Activated naive CD8-positive, alpha-beta T cell (primary cell): ENCODE data around the gene SNX27.
"Not testable (repeated sequence)": the region's sequence is repeated elsewhere in the genome, so short reads cannot be mapped to it uniquely, and the experiment has no call there.

ENCODE experiments used
- H3K27ac Mint-ChIP-seq: one replicate; pipeline ENCODE4 v1.8.0; 2021; ENCODE audit warnings: mixed read lengths
- H3K27me3 Mint-ChIP-seq: one replicate; pipeline ENCODE4 v1.8.0; 2021; ENCODE audit warnings: mixed read lengths
- H3K36me3 Mint-ChIP-seq: one replicate; pipeline ENCODE4 v1.8.0; 2021; ENCODE audit warnings: mixed read lengths
- H3K4me1 Mint-ChIP-seq: one replicate; pipeline ENCODE4 v1.8.0; 2021; ENCODE audit warnings: low read depth, mixed read lengths
- H3K4me3 Mint-ChIP-seq: one replicate; pipeline ENCODE4 v1.8.0; 2021; ENCODE audit warnings: mild to moderate bottlenecking, mixed read lengths
- H3K9me3 Mint-ChIP-seq: one replicate; pipeline ENCODE4 v1.8.0; 2021; ENCODE audit warnings: low read depth, mixed read lengths

The SNX27 gene

DNA sequence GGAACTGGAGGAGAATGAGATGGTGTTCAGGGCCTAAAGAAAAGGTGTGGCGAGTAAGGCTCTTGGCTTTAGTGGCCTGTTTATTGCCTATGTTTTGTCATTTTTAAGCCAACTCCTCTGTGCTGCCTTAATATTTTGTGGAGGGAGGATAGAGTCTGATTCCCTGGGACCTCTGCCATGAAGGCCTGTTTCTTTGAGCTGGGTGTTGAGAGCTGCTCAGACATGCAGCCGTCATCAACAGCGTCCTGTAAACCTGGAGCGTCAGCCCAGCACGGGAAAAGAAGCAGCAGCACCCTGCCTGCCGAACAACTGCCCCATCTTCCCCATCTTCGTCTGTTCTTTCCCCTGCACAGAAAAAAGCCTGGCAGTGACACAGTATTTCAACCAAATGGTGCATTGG is 27.1 kb upstream of the SNX27 start:
- Mint-ChIP-seq H3K27me3 (peaks cover 2% of the 10 kb centered on the region), H3K36me3 (no peaks in the 10 kb centered on the region), H3K27ac (no peak overlapping the region), H3K4me1 (no peaks in the 10 kb centered on the region), H3K4me3 (no peak overlapping the region), H3K9me3 (no peaks in the 10 kb centered on the region)

DNA sequence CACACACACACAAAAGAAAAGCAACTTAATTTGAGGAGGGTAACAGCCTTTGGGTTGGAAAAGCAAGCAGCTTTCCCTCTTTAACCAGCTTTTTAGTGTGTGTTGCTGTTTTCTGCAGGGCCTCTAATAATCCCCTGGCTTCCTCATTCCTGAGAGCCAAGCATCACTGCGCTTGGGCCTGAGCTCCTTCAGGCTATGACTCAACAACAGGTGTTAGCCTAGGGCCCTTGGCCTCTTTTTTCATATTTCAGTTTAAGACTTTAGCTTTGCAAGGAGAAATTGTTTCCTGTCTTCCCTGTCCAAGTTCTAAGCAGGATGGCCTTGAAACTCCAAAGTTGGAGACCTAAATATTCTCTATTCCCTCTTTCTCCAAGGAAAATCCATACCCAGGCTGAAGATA is 26.2 kb upstream of the SNX27 start:
- no peaks in the 10 kb centered on the region for H3K9me3 Mint-ChIP-seq
- H3K4me1 Mint-ChIP-seq, result no peaks in the 10 kb centered on the region
- no peak overlapping the region for H3K27ac Mint-ChIP-seq
- peaks cover 3% of the 10 kb centered on the region for H3K36me3 Mint-ChIP-seq
- no peak overlapping the region for H3K4me3 Mint-ChIP-seq
- peaks cover 5% of the 10 kb centered on the region for H3K27me3 Mint-ChIP-seq

DNA sequence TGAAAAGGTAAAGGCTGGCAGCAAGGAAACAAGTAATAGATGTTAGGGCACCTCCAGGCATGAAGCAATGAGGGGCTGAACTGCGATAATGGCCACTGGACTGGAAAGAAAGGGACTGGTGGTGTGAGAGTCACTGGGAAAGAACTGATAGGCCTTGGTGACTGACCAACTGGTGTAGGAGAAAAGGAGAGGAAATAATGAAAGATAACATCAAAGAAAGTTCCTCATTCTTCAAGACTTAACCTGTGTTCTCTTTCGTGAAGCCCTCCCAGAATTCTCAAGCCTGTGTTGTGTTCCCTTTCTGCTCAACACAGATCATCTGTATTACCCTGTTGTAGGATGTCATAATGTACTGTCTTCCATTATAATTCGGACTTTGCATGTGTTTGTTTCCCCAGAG is 20.9 kb upstream of the SNX27 start:
- no peak overlapping the region for H3K4me3 Mint-ChIP-seq
- peaks cover 7% of the 10 kb centered on the region for H3K4me1 Mint-ChIP-seq
- no peak overlapping the region for H3K27ac Mint-ChIP-seq
- H3K36me3 Mint-ChIP-seq, result peaks cover 3% of the 10 kb centered on the region
- no peaks in the 10 kb centered on the region for H3K9me3 Mint-ChIP-seq
- peaks cover 6% of the 10 kb centered on the region for H3K27me3 Mint-ChIP-seq

DNA sequence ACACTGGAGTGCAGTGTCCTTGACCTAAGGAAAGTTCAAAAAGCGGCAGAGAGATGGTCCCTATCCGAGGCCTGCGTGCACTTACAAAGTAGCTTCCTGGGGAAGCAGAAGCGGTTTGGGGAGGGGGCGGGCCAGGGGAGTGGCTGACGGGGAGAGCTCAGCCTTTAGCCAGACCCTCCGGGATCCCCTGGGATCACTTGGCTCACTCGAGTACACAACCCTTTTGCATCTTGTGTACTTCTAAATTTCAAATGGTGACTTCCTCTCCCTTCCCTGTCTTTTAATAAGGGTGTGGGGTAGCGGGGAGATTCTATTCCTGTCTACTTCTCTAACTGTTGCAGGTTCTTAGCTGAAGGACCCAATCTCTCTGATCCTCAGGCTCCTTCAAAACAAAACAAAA is 18.1 kb upstream of the SNX27 start:
- peak overlapping the region; percentile 70 for H3K4me3 Mint-ChIP-seq
- H3K27ac Mint-ChIP-seq, result no peak overlapping the region
- H3K36me3 Mint-ChIP-seq, result peaks cover 3% of the 10 kb centered on the region
- H3K4me1 Mint-ChIP-seq, result peaks cover 7% of the 10 kb centered on the region
- H3K27me3 Mint-ChIP-seq, result peaks cover 4% of the 10 kb centered on the region
- no peaks in the 10 kb centered on the region for H3K9me3 Mint-ChIP-seq

DNA sequence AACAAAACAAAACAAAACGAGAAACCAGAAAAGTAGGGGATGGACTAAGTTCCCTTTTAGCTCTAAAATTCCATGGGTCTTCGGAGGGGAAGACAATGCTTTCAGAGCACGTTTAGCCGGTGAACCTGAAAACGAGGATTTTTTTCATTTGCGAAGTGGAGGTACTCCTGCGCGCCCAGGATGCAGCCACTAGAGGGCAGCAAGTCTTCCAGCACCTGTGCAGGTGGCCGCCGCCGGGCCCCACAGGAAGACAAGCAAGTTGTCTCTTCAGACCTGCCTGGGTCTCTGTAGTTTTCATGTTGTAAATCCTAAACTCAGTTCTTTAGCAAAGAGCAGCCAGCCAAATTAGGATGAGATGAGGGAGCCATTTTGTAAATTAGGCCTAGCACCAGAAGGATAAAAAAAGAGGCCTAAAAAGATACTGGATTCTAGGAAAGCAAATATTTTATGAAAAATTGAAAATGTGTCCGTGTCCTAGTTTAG is 17.7 kb upstream of the SNX27 start:
- H3K27ac Mint-ChIP-seq, result peak overlapping the region; percentile 3
- peaks cover 7% of the 10 kb centered on the region for H3K4me1 Mint-ChIP-seq
- H3K9me3 Mint-ChIP-seq, result no peaks in the 10 kb centered on the region
- peaks cover 3% of the 10 kb centered on the region for H3K36me3 Mint-ChIP-seq
- peak overlapping the region; percentile 70 for H3K4me3 Mint-ChIP-seq
- H3K27me3 Mint-ChIP-seq, result peaks cover 4% of the 10 kb centered on the region

DNA sequence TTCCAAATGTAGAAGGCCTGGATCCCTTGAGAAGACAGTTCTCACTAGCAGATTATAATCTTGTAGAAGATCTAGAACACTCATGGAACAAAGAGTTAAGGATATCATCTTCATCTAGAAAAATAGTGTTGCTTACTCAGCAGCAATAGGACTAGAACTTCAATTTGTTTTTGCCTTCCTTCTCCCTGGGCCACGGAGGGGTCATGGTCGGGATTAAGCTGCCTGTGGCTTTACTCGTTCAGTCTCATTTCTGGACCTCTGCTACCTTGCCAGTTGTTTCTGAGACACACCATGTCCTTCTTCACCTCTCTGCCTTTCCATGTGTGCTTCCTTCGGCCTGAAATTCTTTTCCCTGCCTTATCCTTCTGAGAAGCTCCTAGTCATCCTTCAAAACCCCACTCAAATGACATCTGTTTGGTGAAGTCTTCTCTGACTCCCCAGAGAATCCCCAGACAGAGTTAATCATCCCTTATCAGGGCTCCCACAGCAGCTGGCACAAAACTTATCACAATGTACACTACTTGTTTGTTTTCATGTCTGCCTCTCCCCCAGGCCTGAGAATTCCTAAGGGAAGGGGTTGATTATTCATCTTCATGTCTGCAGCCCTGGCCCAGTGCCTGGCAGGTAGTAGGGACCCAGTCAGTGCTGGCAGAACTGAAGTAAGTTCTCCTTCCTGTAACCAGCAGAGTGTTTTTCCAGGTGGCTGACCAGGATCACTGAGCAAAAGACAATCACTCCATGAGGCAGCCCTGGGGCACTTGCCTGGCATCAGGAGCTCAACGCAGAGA is 15.5 kb upstream of the SNX27 start:
- no peak overlapping the region for H3K27ac Mint-ChIP-seq
- H3K27me3 Mint-ChIP-seq, result peaks cover 2% of the 10 kb centered on the region
- H3K4me1 Mint-ChIP-seq, result peaks cover 7% of the 10 kb centered on the region
- no peaks in the 10 kb centered on the region for H3K36me3 Mint-ChIP-seq
- H3K4me3 Mint-ChIP-seq, result no peak overlapping the region
- H3K9me3 Mint-ChIP-seq, result no peaks in the 10 kb centered on the region

DNA sequence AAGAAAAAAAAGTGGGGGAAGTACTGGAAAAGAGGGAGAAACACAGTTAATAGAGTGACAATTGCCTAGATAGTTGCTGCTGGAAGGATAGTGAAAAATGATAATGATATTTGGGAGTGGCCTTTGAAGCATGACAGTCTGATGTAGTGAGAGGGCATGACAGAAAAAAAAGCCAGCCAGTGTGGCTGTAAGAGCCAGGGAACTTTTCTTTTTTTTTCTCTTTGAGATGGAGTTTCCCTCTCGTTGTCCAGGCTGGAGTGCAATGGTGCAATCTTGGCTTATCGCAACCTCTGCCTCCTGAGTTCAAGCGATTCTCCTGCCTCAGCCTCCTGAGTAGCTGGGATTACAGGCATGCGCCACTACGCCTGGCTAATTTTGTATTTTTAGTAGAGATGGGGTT is 9.3 kb upstream of the SNX27 start:
- H3K27me3 Mint-ChIP-seq, H3K4me3 Mint-ChIP-seq, H3K36me3 Mint-ChIP-seq, H3K27ac Mint-ChIP-seq, H3K4me1 Mint-ChIP-seq, H3K9me3 Mint-ChIP-seq: not testable (repeated sequence)

DNA sequence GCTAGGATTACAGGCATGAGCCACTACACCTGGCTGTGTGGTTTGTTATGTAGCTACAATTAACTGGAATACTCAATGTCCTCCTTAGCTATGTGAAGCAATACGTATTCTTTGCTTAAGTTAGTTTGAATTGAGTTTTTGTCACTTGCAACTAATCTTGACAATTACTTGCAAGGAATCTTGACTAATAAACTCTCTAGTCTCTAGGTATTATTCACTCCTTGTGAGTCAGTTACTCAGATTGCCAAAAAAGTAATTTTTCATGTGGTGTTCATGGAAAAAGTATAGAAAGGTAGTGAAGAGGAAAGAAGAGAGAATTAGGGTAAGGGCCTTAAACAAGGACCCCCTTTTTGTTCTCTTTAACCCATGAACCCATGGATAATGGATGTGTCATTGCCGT is 7.6 kb upstream of the SNX27 start:
- no peak overlapping the region for H3K27ac Mint-ChIP-seq
- no peaks in the 10 kb centered on the region for H3K4me1 Mint-ChIP-seq
- no peaks in the 10 kb centered on the region for H3K9me3 Mint-ChIP-seq
- H3K27me3 Mint-ChIP-seq, result peaks cover 6% of the 10 kb centered on the region
- H3K4me3 Mint-ChIP-seq, result no peak overlapping the region
- H3K36me3 Mint-ChIP-seq, result no peaks in the 10 kb centered on the region

DNA sequence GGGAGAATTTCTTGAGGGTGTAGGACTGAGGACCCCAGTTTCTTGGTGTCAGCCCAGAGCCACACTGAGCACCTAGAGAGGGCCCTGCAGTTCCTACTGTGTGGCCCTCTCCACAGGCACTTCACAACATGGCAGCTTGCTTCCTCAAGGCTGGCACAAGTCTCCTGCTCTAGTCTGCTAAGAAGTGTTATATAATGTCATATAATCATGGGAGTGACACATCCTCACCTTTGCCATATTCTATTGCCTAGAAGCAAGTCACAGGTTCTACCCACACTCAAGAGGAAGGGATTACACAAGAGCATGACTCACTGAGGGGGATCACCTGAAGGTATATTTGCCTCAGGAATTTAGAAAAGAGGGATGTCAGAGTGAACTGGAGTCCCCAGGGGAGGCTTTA is 5.5 kb upstream of the SNX27 start:
- Mint-ChIP-seq H3K9me3 (no peaks in the 10 kb centered on the region), H3K36me3 (no peaks in the 10 kb centered on the region), H3K4me1 (peaks cover under 1% of the 10 kb centered on the region), H3K27ac (no peak overlapping the region), H3K27me3 (peaks cover 6% of the 10 kb centered on the region), H3K4me3 (no peak overlapping the region)

DNA sequence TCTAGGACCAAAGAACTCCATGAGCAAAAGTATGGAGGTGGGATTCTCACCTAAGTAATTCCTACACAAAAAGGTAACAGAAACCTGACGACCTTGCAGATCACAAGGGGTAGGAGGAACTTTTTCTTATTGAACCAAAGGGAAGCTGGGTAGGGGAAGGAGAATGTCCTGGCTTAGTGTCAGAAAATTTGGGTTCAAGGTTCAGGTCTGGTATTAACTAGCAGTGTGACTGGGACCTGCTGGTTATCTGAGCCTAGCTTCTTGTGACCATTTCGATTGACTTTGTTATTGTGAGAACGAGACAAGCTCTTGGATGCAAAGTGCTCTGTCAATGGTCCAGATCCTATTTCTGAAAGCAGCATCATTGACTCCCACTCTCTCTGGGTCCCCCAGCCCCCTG is 5.0 kb upstream of the SNX27 start:
- H3K9me3 Mint-ChIP-seq, result no peaks in the 10 kb centered on the region
- no peak overlapping the region for H3K4me3 Mint-ChIP-seq
- no peaks in the 10 kb centered on the region for H3K36me3 Mint-ChIP-seq
- H3K27ac Mint-ChIP-seq, result no peak overlapping the region
- H3K4me1 Mint-ChIP-seq, result peaks cover 4% of the 10 kb centered on the region
- peaks cover 6% of the 10 kb centered on the region for H3K27me3 Mint-ChIP-seq

DNA sequence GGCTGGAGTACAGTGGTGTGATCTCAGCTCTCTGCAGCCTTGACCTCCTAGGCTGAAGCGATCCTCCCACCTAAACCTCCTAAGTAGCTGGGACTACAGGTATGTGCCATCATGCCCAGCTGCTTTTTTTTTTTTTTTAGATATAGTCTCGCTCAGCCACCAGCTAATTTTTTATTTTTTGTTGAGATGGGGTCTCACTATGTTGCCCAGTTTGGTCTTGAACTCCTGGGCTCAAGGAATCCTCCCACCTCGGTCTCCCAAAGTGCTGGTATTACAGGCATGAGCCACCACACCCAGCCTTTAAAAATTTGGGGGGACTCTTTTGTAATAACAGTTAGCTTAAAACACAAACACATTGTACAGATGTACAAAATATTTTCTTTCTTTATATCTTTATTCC is 1.7 kb upstream of the SNX27 start:
- H3K9me3 Mint-ChIP-seq, result no peaks in the 10 kb centered on the region
- no peaks in the 10 kb centered on the region for H3K36me3 Mint-ChIP-seq
- no peak overlapping the region for H3K27ac Mint-ChIP-seq
- no peak overlapping the region for H3K4me3 Mint-ChIP-seq
- H3K4me1 Mint-ChIP-seq, result peaks cover 24% of the 10 kb centered on the region
- H3K27me3 Mint-ChIP-seq, result peaks cover 3% of the 10 kb centered on the region

DNA sequence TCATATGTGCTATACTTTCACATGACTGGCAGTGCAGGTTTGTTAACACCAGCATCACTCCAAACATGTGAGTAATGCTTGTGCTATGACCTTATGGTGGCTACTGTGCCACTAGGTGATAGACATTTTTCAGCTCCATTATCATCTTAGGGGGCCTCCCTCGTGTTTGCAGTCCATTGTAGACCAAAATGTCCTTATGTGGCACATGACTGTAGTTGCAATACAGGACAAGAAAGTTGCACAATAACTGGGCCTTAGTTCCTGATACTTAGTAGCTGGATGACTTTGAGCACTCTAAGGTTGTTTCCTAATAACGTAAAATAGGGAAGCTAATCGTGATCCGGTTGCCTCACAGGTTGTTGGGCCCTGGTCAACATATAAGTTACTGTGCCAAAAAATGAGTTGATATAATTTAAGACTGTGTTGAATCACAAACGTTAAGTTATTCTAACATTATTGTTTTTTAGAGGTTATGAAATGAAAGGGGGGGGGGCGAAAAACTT is 511 bp upstream of the SNX27 start:
- no peaks in the 10 kb centered on the region for H3K36me3 Mint-ChIP-seq
- no peaks in the 10 kb centered on the region for H3K9me3 Mint-ChIP-seq
- peak overlapping the region; percentile 88 for H3K27ac Mint-ChIP-seq
- H3K4me1 Mint-ChIP-seq, result peaks cover 36% of the 10 kb centered on the region
- H3K27me3 Mint-ChIP-seq, result peaks cover 3% of the 10 kb centered on the region
- peak overlapping the region; percentile 87 for H3K4me3 Mint-ChIP-seq

DNA sequence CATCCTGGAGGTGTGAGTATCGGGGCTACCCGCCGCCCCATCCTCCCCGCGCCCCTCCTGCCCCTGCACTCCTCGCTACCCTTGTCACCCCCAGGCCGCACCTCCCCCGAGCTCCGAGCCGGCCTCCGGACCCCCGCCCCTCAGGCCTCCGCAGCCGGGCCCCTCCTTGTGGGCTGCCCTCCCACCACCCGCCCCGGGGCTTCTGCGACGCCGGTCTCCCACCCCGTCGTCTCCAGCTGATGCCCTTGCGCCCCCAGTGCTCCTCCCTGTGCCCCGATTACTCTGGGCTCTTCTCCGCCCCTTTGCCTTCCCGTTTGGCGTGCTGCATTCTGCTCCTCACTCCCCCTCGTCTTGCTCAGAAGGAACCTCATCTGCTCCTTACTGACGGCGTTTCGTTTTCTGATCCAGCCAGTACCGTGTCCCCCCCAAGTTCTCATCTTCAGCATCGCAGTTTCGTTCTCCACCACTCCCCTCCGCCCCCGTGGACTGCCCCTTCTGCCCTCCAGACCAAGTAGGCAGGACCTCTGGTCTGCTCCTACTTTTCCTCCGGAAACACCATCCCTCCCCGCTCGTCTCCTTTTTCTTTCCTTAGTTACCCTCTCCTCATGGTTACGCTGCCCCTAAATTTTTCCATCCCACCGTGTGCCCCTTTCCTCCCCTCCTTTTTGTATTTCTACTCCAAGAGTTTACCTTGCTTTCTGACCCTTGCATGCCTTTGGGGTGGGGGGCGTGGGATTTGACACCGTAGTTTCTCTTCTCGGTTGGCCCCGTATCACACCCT is 841 bp downstream of the SNX27 start:
- Mint-ChIP-seq H3K27ac (peak overlapping the region; percentile 96), H3K4me1 (peaks cover 41% of the 10 kb centered on the region), H3K9me3 (no peaks in the 10 kb centered on the region), H3K36me3 (no peaks in the 10 kb centered on the region), H3K27me3 (peaks cover 3% of the 10 kb centered on the region), H3K4me3 (peak overlapping the region; percentile 96)

DNA sequence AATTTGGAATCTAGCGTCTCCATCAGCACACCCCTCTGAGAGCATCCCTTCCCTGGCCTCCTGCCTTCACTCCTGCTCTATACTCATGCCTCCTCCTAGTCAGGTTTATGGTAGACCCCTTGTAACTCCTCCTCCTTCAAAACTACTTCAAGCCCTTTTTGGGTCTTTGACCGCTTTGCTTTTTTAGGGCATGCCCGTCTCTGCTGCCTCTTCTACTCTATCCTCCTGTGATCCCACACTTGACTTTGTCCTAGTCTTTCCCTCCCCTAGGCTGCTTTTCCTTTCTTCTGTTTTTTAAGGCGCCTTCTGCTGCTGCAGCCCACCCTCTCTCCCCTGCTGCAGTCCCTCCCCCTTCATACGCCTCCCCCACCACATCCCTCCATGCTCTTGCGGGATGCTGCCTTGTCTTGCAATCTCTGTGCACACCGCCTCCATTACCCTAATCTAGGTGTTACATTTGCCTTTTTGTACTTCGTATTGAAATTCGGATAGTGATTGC is 1.5 kb downstream of the SNX27 start:
- Mint-ChIP-seq H3K4me3 (peak overlapping the region; percentile 96), H3K4me1 (peaks cover 44% of the 10 kb centered on the region), H3K27ac (peak overlapping the region; percentile 96), H3K36me3 (no peaks in the 10 kb centered on the region), H3K27me3 (peaks cover under 1% of the 10 kb centered on the region), H3K9me3 (no peaks in the 10 kb centered on the region)
